ENCODE results near the gene NFASC. TPM values are rescaled to one million over a fixed set of nuclear protein-coding genes. Genes with fewer than 3 reads are reported as not detected.

NFASC gene
- total and polyA plus RNA-seq, 2 experiments from 2014 or later = 46.3 to 54.7 TPM

GRCh38 chr1:204828352-204828850 lies 42.3 kb upstream of the NFASC start:
- H3K27me3 ChIP-seq (replicated peaks; ENCODE audit: insufficient read depth) = 0 out of 2 replicates have a peak, but pooled peaks cover 4% of the 10 kb centered on the region
- peak; percentile 96 for DNase-seq
- in situ Hi-C loops (cut with MboI) = no loop called here
- peaks cover 21% of the 10 kb centered on the region; the same call in 1 of the 2 replicates for H4K20me1 ChIP-seq (ENCODE audit: insufficient read depth)
- H3K9me2 ChIP-seq (ENCODE audit: insufficient read depth) = no peaks in the 10 kb centered on the region
- H3K4me2 ChIP-seq (ENCODE audit: unreplicated experiment) = peak overlapping the region; percentile 93
- H2AFZ ChIP-seq = peak overlapping the region; percentile 81
- peaks cover 16% of the 10 kb centered on the region for H3F3A ChIP-seq (ENCODE audit: insufficient read depth)
- peaks cover 48% of the 10 kb centered on the region for H3K79me2 ChIP-seq (ENCODE audit: insufficient read depth)
- no peaks in the 10 kb centered on the region for H3K9me3 ChIP-seq (ENCODE audit: low read depth)
- peak overlapping the region; percentile 79 for H3K9ac ChIP-seq
- 1 to 2% methylated on average over 30 to 46 of the region's 53 CpGs for WGBS, 2 experiments (ENCODE audit: low coverage in 1 of 2, low lambda C conversion rate in 2 of 2, missing lambda C conversion rate in 2 of 2)
- peak overlapping the region; percentile 85; the same call in 1 of the 2 replicates for H3K27ac ChIP-seq
- H3K4me1 ChIP-seq (ENCODE audit: insufficient read depth) = peaks cover 17% of the 10 kb centered on the region
- TF ChIP-seq EZH2 (IDR thresholded peaks at IDR 0.05; ENCODE audit: insufficient read depth, poor library complexity, severe bottlenecking) (no peak), EZH2phosphoT487 (IDR thresholded peaks at IDR 0.05; ENCODE audit: insufficient read depth, low read depth) (no peak)
- no peaks in the 10 kb centered on the region for H3K36me3 ChIP-seq (ENCODE audit: low read depth)
- H3K4me3 ChIP-seq = peak overlapping the region; percentile 85

DNA sequence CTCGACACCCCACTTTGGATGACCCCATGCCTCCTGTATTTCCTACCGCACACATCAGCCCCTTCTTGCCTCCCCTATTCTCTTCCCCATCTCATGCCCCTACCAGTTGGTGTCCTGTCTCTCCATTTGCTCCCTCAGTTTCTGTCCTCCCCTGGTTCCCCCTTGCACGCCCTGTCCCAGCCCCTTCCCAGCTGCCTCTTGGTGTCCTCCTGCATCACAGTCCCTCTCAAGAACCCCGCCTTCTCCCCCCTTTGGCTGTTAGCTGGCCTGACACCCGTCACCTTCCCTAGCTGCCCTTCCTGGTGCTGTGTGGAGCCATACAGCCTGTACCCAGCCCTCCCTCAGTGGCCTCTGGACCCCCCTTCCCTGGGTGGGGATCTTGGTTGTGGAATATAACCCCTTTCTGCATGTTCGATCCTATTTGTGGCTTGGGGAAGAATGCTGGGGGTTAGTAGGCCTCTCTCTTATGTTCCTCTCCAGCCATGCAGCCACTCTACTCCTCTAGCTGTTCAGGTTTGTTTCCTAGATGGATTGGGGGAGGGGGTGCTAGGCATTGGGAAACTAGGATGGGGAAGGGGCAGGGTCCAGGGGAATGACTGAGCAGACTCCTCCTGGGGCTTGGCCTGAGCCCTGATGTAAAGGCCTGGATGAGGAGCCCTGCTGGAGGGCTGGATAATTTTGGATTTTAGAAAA lies 41.4 kb upstream of the NFASC start:
- Histone ChIP-seq H2AFZ (peak overlapping the region; percentile 54), H3K4me2 (ENCODE audit: unreplicated experiment) (peak overlapping the region; percentile 93), H3K4me3 (peak overlapping the region; percentile 85), H3K36me3 (ENCODE audit: low read depth) (no peaks in the 10 kb centered on the region), H3K27me3 (replicated peaks; ENCODE audit: insufficient read depth) (0 out of 2 replicates have a peak, but pooled peaks cover 3% of the 10 kb centered on the region), H3K79me2 (ENCODE audit: insufficient read depth) (peaks cover 57% of the 10 kb centered on the region), H3K4me1 (ENCODE audit: insufficient read depth) (peaks cover 17% of the 10 kb centered on the region), H3K9me3 (ENCODE audit: low read depth) (no peaks in the 10 kb centered on the region), H3K9me2 (ENCODE audit: insufficient read depth) (no peaks in the 10 kb centered on the region), H3K9ac (peak overlapping the region; percentile 79), H3K27ac (peak overlapping the region; percentile 85), H3F3A (ENCODE audit: insufficient read depth) (peaks cover 16% of the 10 kb centered on the region), H4K20me1 (ENCODE audit: insufficient read depth) (peaks cover 28% of the 10 kb centered on the region; the same call in 1 of the 2 replicates)
- 27 to 32% methylated on average over 6 of the region's 6 CpGs for WGBS, 2 experiments (ENCODE audit: low coverage in 1 of 2, low lambda C conversion rate in 2 of 2, missing lambda C conversion rate in 2 of 2)
- DNase-seq = peak; percentile 34
- TF ChIP-seq EZH2phosphoT487 (IDR thresholded peaks at IDR 0.05; ENCODE audit: insufficient read depth, low read depth) (no peak), EZH2 (IDR thresholded peaks at IDR 0.05; ENCODE audit: insufficient read depth, poor library complexity, severe bottlenecking) (no peak)
- in situ Hi-C loops (cut with MboI) = no loop called here

DNA sequence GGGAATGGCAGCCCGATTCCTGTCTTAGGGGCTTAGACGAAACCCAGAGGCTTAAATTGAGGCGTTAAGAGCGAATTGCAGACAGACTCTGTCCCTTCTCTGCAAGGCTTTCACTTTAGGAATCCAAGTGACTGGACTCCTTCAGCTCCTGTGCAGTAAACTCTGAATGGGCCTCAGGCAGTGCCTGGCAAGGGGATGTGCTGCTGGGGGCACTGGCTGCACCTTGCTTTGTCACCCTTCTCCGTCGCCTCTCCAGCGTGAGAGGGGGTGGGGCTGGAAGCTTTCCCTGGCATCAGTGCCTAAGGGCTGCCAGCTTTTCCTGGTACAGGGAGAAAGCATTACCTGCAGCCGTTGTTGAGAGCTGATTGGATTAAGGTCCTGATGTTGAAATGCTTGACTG lies 39.9 kb upstream of the NFASC start:
- H3K27ac ChIP-seq = 0 out of 2 replicates have a peak overlapping the region, but pooled peaks have one; percentile 85
- H3K4me3 ChIP-seq = peak overlapping the region; percentile 85
- H4K20me1 ChIP-seq (ENCODE audit: insufficient read depth) = peaks cover 34% of the 10 kb centered on the region; the same call in 1 of the 2 replicates
- peaks cover 17% of the 10 kb centered on the region for H3F3A ChIP-seq (ENCODE audit: insufficient read depth)
- no peaks in the 10 kb centered on the region; the same call in 1 of the 2 replicates for H3K36me3 ChIP-seq (ENCODE audit: low read depth)
- H2AFZ ChIP-seq = no peak overlapping the region
- H3K4me2 ChIP-seq (ENCODE audit: unreplicated experiment) = peak overlapping the region; percentile 93
- no peaks in the 10 kb centered on the region for H3K9me3 ChIP-seq (ENCODE audit: low read depth)
- no peaks in the 10 kb centered on the region for H3K27me3 ChIP-seq (replicated peaks; ENCODE audit: insufficient read depth)
- peak overlapping the region; percentile 79; the same call in 1 of the 2 replicates for H3K9ac ChIP-seq
- TF ChIP-seq EZH2phosphoT487 (IDR thresholded peaks at IDR 0.05; ENCODE audit: insufficient read depth, low read depth) (no peak), EZH2 (IDR thresholded peaks at IDR 0.05; ENCODE audit: insufficient read depth, poor library complexity, severe bottlenecking) (no peak)
- peaks cover 17% of the 10 kb centered on the region for H3K4me1 ChIP-seq (ENCODE audit: insufficient read depth)
- in situ Hi-C loops (cut with MboI) = no loop called here
- DNase-seq = no peak
- WGBS, 2 experiments (ENCODE audit: low coverage in 1 of 2, low lambda C conversion rate in 2 of 2, missing lambda C conversion rate in 2 of 2) = 64 to 66% methylated on average over 8 of the region's 8 CpGs
- H3K79me2 ChIP-seq (ENCODE audit: insufficient read depth) = peaks cover 71% of the 10 kb centered on the region
- no peaks in the 10 kb centered on the region for H3K9me2 ChIP-seq (ENCODE audit: insufficient read depth)

DNA sequence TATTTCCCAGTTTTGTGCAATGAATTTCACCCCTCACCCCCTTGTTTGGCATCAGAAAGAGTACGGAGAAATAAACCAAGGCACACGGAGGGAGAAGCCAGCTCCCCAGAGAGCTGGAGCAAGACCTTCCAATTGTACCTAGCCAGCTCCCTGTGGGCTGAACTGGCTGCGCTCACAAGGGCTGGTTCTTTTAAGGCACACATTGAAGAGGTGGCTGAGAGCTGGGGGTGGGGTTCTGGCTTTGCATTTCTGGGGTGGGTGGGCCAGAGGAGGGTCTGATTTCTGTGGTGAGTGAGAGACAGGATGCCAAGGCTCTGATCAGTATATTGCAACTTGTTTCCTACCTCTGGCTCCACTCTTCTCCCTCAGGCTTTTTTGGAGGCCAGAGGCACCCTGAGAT lies 39.5 kb upstream of the NFASC start:
- TF ChIP-seq EZH2 (IDR thresholded peaks at IDR 0.05; ENCODE audit: insufficient read depth, poor library complexity, severe bottlenecking) = no peak
- TF ChIP-seq EZH2phosphoT487 (IDR thresholded peaks at IDR 0.05; ENCODE audit: insufficient read depth, low read depth) = no peak
- Histone ChIP-seq H3F3A (ENCODE audit: insufficient read depth) (peaks cover 21% of the 10 kb centered on the region), H3K27me3 (replicated peaks; ENCODE audit: insufficient read depth) (no peaks in the 10 kb centered on the region), H3K36me3 (ENCODE audit: low read depth) (no peaks in the 10 kb centered on the region; the same call in 1 of the 2 replicates), H4K20me1 (ENCODE audit: insufficient read depth) (peaks cover 38% of the 10 kb centered on the region; the same call in 1 of the 2 replicates), H3K4me3 (no peak overlapping the region), H3K9me2 (ENCODE audit: insufficient read depth) (no peaks in the 10 kb centered on the region), H3K9me3 (ENCODE audit: low read depth) (no peaks in the 10 kb centered on the region), H3K79me2 (ENCODE audit: insufficient read depth) (peaks cover 76% of the 10 kb centered on the region), H3K4me1 (ENCODE audit: insufficient read depth) (peaks cover 17% of the 10 kb centered on the region), H2AFZ (no peak overlapping the region), H3K27ac (no peak overlapping the region), H3K9ac (no peak overlapping the region), H3K4me2 (ENCODE audit: unreplicated experiment) (no peak overlapping the region)
- 34 to 47% methylated on average over 3 of the region's 3 CpGs for WGBS, 2 experiments (ENCODE audit: low coverage in 1 of 2, low lambda C conversion rate in 2 of 2, missing lambda C conversion rate in 2 of 2)
- no peak for DNase-seq
- in situ Hi-C loops (cut with MboI) = no loop called here

Data from GM23248 (cell line).